ENCODE measurements around the gene PRKCH. TPM values are rescaled to one million over a fixed set of nuclear protein-coding genes. Genes with fewer than 3 reads are reported as not detected.

PRKCH gene
- total RNA-seq, 4 donors from 2014 or later = 34.5 to 51.3 (median 45.0) TPM

- H3K27me3 ChIP-seq = no peaks in the 10 kb centered on the region
- WGBS, 2 donors = 78 to 94% methylated on average over 1 of the region's 1 CpG
- H3K9me3 ChIP-seq = no peaks in the 10 kb centered on the region
- H3K4me1 ChIP-seq = peaks cover 0 to 38% (median 14%) of the 10 kb centered on the region in 3 donors
- TF ChIP-seq CTCF (IDR thresholded peaks at IDR 0.05) = no peak
- no peak for TF ChIP-seq POLR2A (IDR thresholded peaks at IDR 0.05)
- H3K36me3 ChIP-seq = no peaks in the 10 kb centered on the region
- no peak for DNase-seq
- H3K4me3 ChIP-seq = no peak overlapping the region
- intact Hi-C loops (cut with DNase I) = no loop called here
- H3K27ac ChIP-seq = no peak overlapping the region
These were observed 260.0 kb downstream of the PRKCH start for GRCh38 chr14:61581340-61581739.

- intact Hi-C loops (cut with DNase I) = no loop called here
- peak overlapping the region in 2 of 4 donors; percentile 44 to 46 for H3K27ac ChIP-seq
- 94 to 95% methylated on average over 3 of the region's 3 CpGs for WGBS, 2 donors
These were observed 260.7 kb downstream of the PRKCH start for GRCh38 chr14:61581955-61582615.

GRCh38 chr14:61582815-61583214, 261.4 kb downstream of the PRKCH start:
- H3K27ac ChIP-seq = peak overlapping the region in 1 of 4 donors; percentile 44
- 49 to 60% methylated on average over 2 of the region's 2 CpGs for WGBS, 2 donors
- TF ChIP-seq CTCF (IDR thresholded peaks at IDR 0.05) = no peak
- TF ChIP-seq POLR2A (IDR thresholded peaks at IDR 0.05) = no peak

More at GRCh38 chr14:61581955-61582615, 260.7 kb downstream of the PRKCH start:
- Histone ChIP-seq H3K4me1 (peaks cover 3 to 45% (median 20%) of the 10 kb centered on the region in 3 donors), H3K9me3 (no peaks in the 10 kb centered on the region), H3K4me3 (no peak overlapping the region), H3K36me3 (no peaks in the 10 kb centered on the region), H3K27me3 (no peaks in the 10 kb centered on the region)
- DNase-seq = no peak
- TF ChIP-seq CTCF (IDR thresholded peaks at IDR 0.05) = no peak
- no peak for TF ChIP-seq POLR2A (IDR thresholded peaks at IDR 0.05)

GRCh38 chr14:61584331-61584741, 263.0 kb downstream of the PRKCH start:
- TF ChIP-seq POLR2A (IDR thresholded peaks at IDR 0.05) (no peak), CTCF (IDR thresholded peaks at IDR 0.05) (no peak)
- Histone ChIP-seq H3K4me1 (peaks cover 13 to 55% (median 35%) of the 10 kb centered on the region in 3 donors), H3K36me3 (no peaks in the 10 kb centered on the region), H3K27me3 (no peaks in the 10 kb centered on the region), H3K9me3 (no peaks in the 10 kb centered on the region), H3K4me3 (no peak overlapping the region), H3K27ac (peak overlapping the region in 2 of 4 donors; percentile 11 to 85)
- 65 to 70% methylated on average over 3 of the region's 3 CpGs for WGBS, 2 donors
- DNase-seq = no peak
- intact Hi-C loops (cut with DNase I) = no loop called here

More at GRCh38 chr14:61582815-61583214, 261.4 kb downstream of the PRKCH start:
- intact Hi-C loops (cut with DNase I) = no loop called here
- H3K36me3 ChIP-seq = no peaks in the 10 kb centered on the region
- no peaks in the 10 kb centered on the region for H3K9me3 ChIP-seq
- peaks cover 5 to 45% (median 25%) of the 10 kb centered on the region in 3 donors for H3K4me1 ChIP-seq
- no peak for DNase-seq
- no peak overlapping the region for H3K4me3 ChIP-seq
- no peaks in the 10 kb centered on the region for H3K27me3 ChIP-seq

- no peak for TF ChIP-seq CTCF (IDR thresholded peaks at IDR 0.05)
- no peak for TF ChIP-seq POLR2A (IDR thresholded peaks at IDR 0.05)
- Histone ChIP-seq H3K27me3 (no peaks in the 10 kb centered on the region), H3K27ac (peak overlapping the region; percentile 54 to 85 (median 74)), H3K36me3 (no peaks in the 10 kb centered on the region), H3K4me1 (peaks cover 13 to 55% (median 35%) of the 10 kb centered on the region in 3 donors), H3K9me3 (no peaks in the 10 kb centered on the region), H3K4me3 (no peak overlapping the region)
- no peak for DNase-seq
- intact Hi-C loops (cut with DNase I) = no loop called here
- 25 to 40% methylated on average over 5 of the region's 5 CpGs for WGBS, 2 donors
These were observed 264.5 kb downstream of the PRKCH start for GRCh38 chr14:61585598-61586543.

Measured in esophagus squamous epithelium (tissue), 5 donors.